Lung (tissue), 12 donors: ENCODE data around the gene GALR1. TPM values are rescaled to one million over a fixed set of nuclear protein-coding genes. Genes with fewer than 3 reads are reported as not detected.

ENCODE experiments used
- ATAC-seq: fragments of 200-7000 bp; cut with Tn5 transposase; one replicate; pipeline ENCODE4 v1.9.1; 2020; ENCODE audit warnings: moderate number of reproducible peaks; ENCODE audit not compliant: insufficient read depth, low FRiP score
- DNase-seq, 3 donors: peaks; one replicate each; pipeline ENCODE4 v3.0.0-alpha.2; 2013 to 2017
- H3K27ac ChIP-seq, 2 donors: one replicate each; pipeline ENCODE4 v1.5.1; 2013; ENCODE audit warnings: mild to moderate bottlenecking in 2 of 2, moderate library complexity in 2 of 2, control low read depth in 1 of 2, inconsistent platforms in 1 of 2, low read depth in 1 of 2, low read length in 1 of 2
- H3K27me3 ChIP-seq, 3 donors: one replicate each; pipeline ENCODE4 v1.5.1; 2013; ENCODE audit warnings: low read length in 2 of 3; ENCODE audit not compliant: control insufficient read depth in 3 of 3, insufficient read depth in 3 of 3
- H3K36me3 ChIP-seq, 4 donors: one replicate each; pipeline ENCODE4 v1.5.1; 2013; ENCODE audit warnings: low read length in 4 of 4, mild to moderate bottlenecking in 1 of 4, moderate library complexity in 1 of 4; ENCODE audit not compliant: control insufficient read depth in 4 of 4, insufficient read depth in 4 of 4
- H3K4me1 ChIP-seq, 5 donors: one replicate each; pipeline ENCODE4 v1.5.1; 2013; ENCODE audit warnings: low read length in 5 of 5, mild to moderate bottlenecking in 2 of 5, moderate library complexity in 1 of 5; ENCODE audit not compliant: control insufficient read depth in 5 of 5, insufficient read depth in 5 of 5
- H3K4me3 ChIP-seq: one replicate; pipeline ENCODE4 v1.5.1; 2013; ENCODE audit warnings: mild to moderate bottlenecking, control low read depth, moderate library complexity
- H3K9ac ChIP-seq, 2 donors: one replicate each; pipeline ENCODE4 v1.5.1; 2013; ENCODE audit warnings: low read length in 2 of 2, control low read depth in 1 of 2; ENCODE audit not compliant: insufficient read depth in 1 of 2
- H3K9me3 ChIP-seq, 4 donors: one replicate each; pipeline ENCODE4 v1.5.1; 2013; ENCODE audit warnings: low read length in 3 of 4, mild to moderate bottlenecking in 1 of 4, moderate library complexity in 1 of 4; ENCODE audit not compliant: control insufficient read depth in 4 of 4, insufficient read depth in 3 of 4
- CTCF ChIP-seq: IDR thresholded peaks from 2 replicates; pipeline ENCODE4 v1.5.1; 2012; ENCODE audit warnings: mild to moderate bottlenecking; ENCODE audit errors: control extremely low read depth, extremely low read depth
- WGBS, 2 donors: extraction: QIAGEN DNeasy Blood & Tissue Kit; methylation state at CpG; one replicate each; pipeline ENCODE4 v1.1.7; 2013; 5-methylcytosine and 5-hydroxymethylcytosine counted together
- polyA plus RNA-seq, 2 donors: library from polyadenylated mRNA; stranded (reverse); fragments of 200-250 nt; gene quantifications; one replicate each; pipeline ENCODE4 v1.2.1, GENCODE V29; 2013
- total RNA-seq, 2 donors: library from RNA; depleted of rRNA in 1 of 2; stranded (reverse); fragments of >200 nt in 1 of 2; gene quantifications; one replicate each; pipeline ENCODE4 v1.2.1, GENCODE V29; 2014 to 2021
- donor health status: control.
- donor health status: control.
- donor health status: Bipolar disorder and iron deficiency.
- donor health status: healthy.
- donor health status: DM: yes; HTN: yes; CAD: no.

Gene GALR1
- total and polyA plus RNA-seq, 4 donors: under 0.01 to 0.03 TPM; not detected in 2

DNA sequence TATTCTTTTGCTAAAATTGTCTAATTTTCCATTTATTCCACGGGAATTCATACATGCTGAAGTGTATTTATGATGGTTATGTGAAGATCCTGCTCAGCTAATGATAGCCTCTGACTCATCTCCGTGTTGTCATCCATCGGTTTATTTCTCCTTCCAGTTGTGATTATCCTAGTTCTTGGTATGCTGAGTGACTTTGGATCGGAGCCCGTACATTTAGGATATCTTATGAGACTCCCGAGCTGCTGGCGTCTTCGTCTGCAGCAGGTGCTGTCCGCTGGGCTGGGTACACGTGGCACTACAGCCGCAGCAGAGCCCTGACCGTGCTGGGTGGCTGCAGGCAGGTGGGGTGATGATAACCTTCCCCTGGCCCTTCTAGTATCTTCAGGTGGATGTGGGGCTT, 40.1 kb upstream of the GALR1 start:
- ATAC-seq (no peak), DNase-seq (no peak)
- 90% methylated on average over 12 of the region's 12 CpGs for WGBS, 2 donors
- H3K4me1 ChIP-seq: peaks cover 0 to 7% (median 5%) of the 10 kb centered on the region in 5 donors
- no peak for TF ChIP-seq CTCF
- H3K36me3 ChIP-seq: no peaks in the 10 kb centered on the region
- no peak overlapping the region for H3K9ac ChIP-seq
- no peaks in the 10 kb centered on the region for H3K27me3 ChIP-seq
- no peak overlapping the region for H3K4me3 ChIP-seq
- no peaks in the 10 kb centered on the region for H3K9me3 ChIP-seq
- no peak overlapping the region for H3K27ac ChIP-seq

GRCh38 chr18:77210249-77210648, 39.4 kb upstream of the GALR1 start:
- no peaks in the 10 kb centered on the region for H3K9me3 ChIP-seq
- WGBS, 2 donors: 58 to 70% methylated on average over 7 of the region's 7 CpGs
- ATAC-seq: no peak
- H3K4me1 ChIP-seq: peaks cover 0 to 7% (median 5%) of the 10 kb centered on the region in 5 donors
- no peak for DNase-seq
- H3K27me3 ChIP-seq: no peaks in the 10 kb centered on the region
- no peaks in the 10 kb centered on the region for H3K36me3 ChIP-seq
- H3K9ac ChIP-seq: no peak overlapping the region
- no peak overlapping the region for H3K27ac ChIP-seq
- H3K4me3 ChIP-seq: no peak overlapping the region
- TF ChIP-seq CTCF: no peak

- TF ChIP-seq CTCF: no peak
- WGBS, 2 donors: 43 to 64% methylated on average over 4 of the region's 4 CpGs
These were observed 31.0 kb upstream of the GALR1 start for GRCh38 chr18:77218642-77219041.

DNA sequence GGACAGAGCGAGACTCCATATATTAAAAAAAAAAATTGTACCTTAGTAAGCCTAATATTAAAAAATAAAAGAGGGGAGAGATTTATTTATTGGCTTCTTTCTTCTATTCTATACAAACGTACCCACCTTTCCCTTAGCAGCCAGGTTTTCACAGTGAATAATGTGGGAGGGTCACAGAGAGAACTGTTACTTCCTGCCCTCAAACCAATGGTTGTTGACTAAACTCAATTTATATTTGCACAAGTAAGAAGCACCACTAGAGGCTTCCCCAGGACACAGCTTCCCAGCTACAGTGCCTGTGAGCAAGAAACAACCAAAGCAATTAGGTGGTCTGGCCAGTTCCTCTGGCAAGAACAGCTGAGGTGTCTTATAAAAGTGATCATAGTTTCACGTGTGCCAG, 28.9 kb upstream of the GALR1 start:
- peaks cover 0 to 1% (median 0%) of the 10 kb centered on the region in 5 donors for H3K4me1 ChIP-seq
- no peak overlapping the region for H3K4me3 ChIP-seq
- no peaks in the 10 kb centered on the region for H3K36me3 ChIP-seq
- 72 to 86% methylated on average over 3 of the region's 3 CpGs for WGBS, 2 donors
- H3K27ac ChIP-seq: no peak overlapping the region
- DNase-seq (no peak), ATAC-seq (no peak)
- H3K9ac ChIP-seq: no peak overlapping the region
- H3K27me3 ChIP-seq: peaks cover 0 to 3% (median 0%) of the 10 kb centered on the region in 3 donors
- no peaks in the 10 kb centered on the region for H3K9me3 ChIP-seq
- TF ChIP-seq CTCF: no peak

More at GRCh38 chr18:77218642-77219041, 31.0 kb upstream of the GALR1 start:
- no peak overlapping the region for H3K27ac ChIP-seq
- H3K36me3 ChIP-seq: no peaks in the 10 kb centered on the region
- no peak overlapping the region for H3K4me3 ChIP-seq
- ATAC-seq (no peak), DNase-seq (no peak)
- no peak overlapping the region for H3K9ac ChIP-seq
- peaks cover 0 to 1% (median 0%) of the 10 kb centered on the region in 5 donors for H3K4me1 ChIP-seq
- no peaks in the 10 kb centered on the region for H3K27me3 ChIP-seq
- no peaks in the 10 kb centered on the region for H3K9me3 ChIP-seq
